Gastroesophageal sphincter (tissue), 4 donors: ENCODE results near the gene SLC2A2. TPM values are rescaled to one million over a fixed set of nuclear protein-coding genes. Genes with fewer than 3 reads are reported as not detected.

Experiments used
- ATAC-seq: fragments of 150-250 bp; one replicate; pipeline ENCODE4 v1.9.1; 2016; ENCODE audit warnings: mild to moderate bottlenecking, moderate library complexity
- H3K27ac ChIP-seq, 4 donors: fragments of 200-600 bp; sonication (generic) in 3 of 4; 1 replicate in 3 of 4; 2 replicates in 1 of 4; pipeline ENCODE4 v1.5.1; 2016 to 2019
- H3K27me3 ChIP-seq: fragments of 200-600 bp; sonication (generic); one replicate; pipeline ENCODE4 v1.5.1; 2019
- H3K36me3 ChIP-seq, 2 donors: fragments of 200-600 bp; sonication (generic); one replicate each; pipeline ENCODE4 v1.5.1; 2019; ENCODE audit warnings: control low read depth in 1 of 2
- H3K4me1 ChIP-seq, 3 donors: fragments of 200-600 bp; sonication (generic); 1 replicate in 2 of 3; 2 replicates in 1 of 3; pipeline ENCODE4 v1.5.1; 2016 to 2019; ENCODE audit warnings: control low read depth in 2 of 3
- H3K4me3 ChIP-seq, 2 donors: fragments of 200-600 bp; sonication (generic); one replicate each; pipeline ENCODE4 v1.5.1; 2019; ENCODE audit warnings: mild to moderate bottlenecking in 1 of 2, moderate library complexity in 1 of 2
- H3K9me3 ChIP-seq, 3 donors: fragments of 200-600 bp; sonication (generic); one replicate each; pipeline ENCODE4 v1.5.1; 2017 to 2019; ENCODE audit warnings: control low read depth in 2 of 3
- EP300 ChIP-seq: sonication (generic); formaldehyde crosslinking; IDR thresholded peaks from one replicate; pipeline ENCODE4 v1.6.1; 2017; ENCODE audit warnings: antibody characterized with exemption, mild to moderate bottlenecking
- POLR2A ChIP-seq, 2 donors: fragments of 450-650 bp; IDR thresholded peaks; one replicate each; pipeline ENCODE4 v1.6.1; 2017; ENCODE audit warnings: antibody characterized with exemption in 2 of 2, mild to moderate bottlenecking in 2 of 2, moderate library complexity in 1 of 2
- POLR2AphosphoS5 ChIP-seq: sonication (generic); formaldehyde crosslinking; IDR thresholded peaks from one replicate; pipeline ENCODE4 v1.6.1; 2017; ENCODE audit warnings: antibody characterized with exemption
- WGBS, 2 donors: methylation state at CpG; one replicate each; pipeline ENCODE4 v1.1.5; 2018; ENCODE audit warnings: low coverage in 1 of 2; 5-methylcytosine and 5-hydroxymethylcytosine counted together
- total RNA-seq, 4 donors: library from RNA; depleted of rRNA; stranded (reverse); fragments of >200 nt; gene quantifications; one replicate each; pipeline ENCODE4 v1.1.0, GENCODE V29; 2016
- TF ChIP-seq, protein P1 (sequence below), 4 experiments: fragments of 200-600 bp in 2 of 4; fragments of 450-650 bp in 2 of 4; sonication (generic) in 1 of 4; IDR thresholded peaks; one replicate each; pipeline ENCODE4 v1.5.1; 2017 to 2019; ENCODE audit warnings: antibody characterized with exemption in 4 of 4, mild to moderate bottlenecking in 2 of 4, moderate library complexity in 2 of 4

The SLC2A2 gene
- not detected for total RNA-seq

GRCh38 chr3:171026597-171027293 lies at the start of gene SLC2A2:
SLC2A2 (minus strand) TSS chr3:171026720; CDS start chr3:171026670, 50 bp downstream.
- Histone ChIP-seq H3K36me3 (no peaks in the 10 kb centered on the region), H3K27me3 (peaks cover 6% of the 10 kb centered on the region), H3K4me3 (no peak within 1 kb of the TSS), H3K4me1 (peaks cover 0 to 16% (median 8%) of the 10 kb centered on the region in 3 donors), H3K9me3 (no peaks in the 10 kb centered on the region), H3K27ac (no peak within 1 kb of the TSS)
- no peak for ATAC-seq
- 90 to 100% methylated on average over 3 of the region's 4 CpGs for WGBS, 2 donors
- no peak for TF ChIP-seq EP300
- no peak for TF ChIP-seq POLR2A (IDR thresholded peaks at IDR 0.05)
- TF ChIP-seq, protein P1, sequence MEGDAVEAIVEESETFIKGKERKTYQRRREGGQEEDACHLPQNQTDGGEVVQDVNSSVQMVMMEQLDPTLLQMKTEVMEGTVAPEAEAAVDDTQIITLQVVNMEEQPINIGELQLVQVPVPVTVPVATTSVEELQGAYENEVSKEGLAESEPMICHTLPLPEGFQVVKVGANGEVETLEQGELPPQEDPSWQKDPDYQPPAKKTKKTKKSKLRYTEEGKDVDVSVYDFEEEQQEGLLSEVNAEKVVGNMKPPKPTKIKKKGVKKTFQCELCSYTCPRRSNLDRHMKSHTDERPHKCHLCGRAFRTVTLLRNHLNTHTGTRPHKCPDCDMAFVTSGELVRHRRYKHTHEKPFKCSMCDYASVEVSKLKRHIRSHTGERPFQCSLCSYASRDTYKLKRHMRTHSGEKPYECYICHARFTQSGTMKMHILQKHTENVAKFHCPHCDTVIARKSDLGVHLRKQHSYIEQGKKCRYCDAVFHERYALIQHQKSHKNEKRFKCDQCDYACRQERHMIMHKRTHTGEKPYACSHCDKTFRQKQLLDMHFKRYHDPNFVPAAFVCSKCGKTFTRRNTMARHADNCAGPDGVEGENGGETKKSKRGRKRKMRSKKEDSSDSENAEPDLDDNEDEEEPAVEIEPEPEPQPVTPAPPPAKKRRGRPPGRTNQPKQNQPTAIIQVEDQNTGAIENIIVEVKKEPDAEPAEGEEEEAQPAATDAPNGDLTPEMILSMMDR (IDR thresholded peaks at IDR 0.05) = no peak
- no peak for TF ChIP-seq POLR2AphosphoS5

DNA sequence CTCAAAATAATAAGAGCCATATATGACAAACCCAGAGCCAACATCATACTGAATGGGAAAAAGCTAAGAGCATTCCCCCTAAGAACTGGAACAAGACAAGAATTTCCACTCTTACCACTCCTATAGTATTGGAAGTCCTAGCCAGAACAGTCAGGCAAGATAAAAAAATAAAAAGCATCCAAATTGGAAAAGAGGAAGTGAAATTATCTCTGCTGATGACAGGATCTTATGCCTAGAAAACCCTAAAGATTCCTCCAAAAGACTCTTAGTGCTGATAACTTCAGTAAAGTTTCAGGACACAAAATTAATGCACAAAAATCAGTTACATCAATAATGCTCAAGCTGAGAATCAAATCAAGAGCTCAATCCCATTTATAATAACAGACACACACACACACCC lies 45.9 kb upstream of the SLC2A2 start:
- no peaks in the 10 kb centered on the region for H3K4me1 ChIP-seq
- no peak overlapping the region for H3K4me3 ChIP-seq
- no peaks in the 10 kb centered on the region for H3K9me3 ChIP-seq
- no peaks in the 10 kb centered on the region for H3K27me3 ChIP-seq
- no peak overlapping the region for H3K27ac ChIP-seq
- no peak for TF ChIP-seq POLR2AphosphoS5
- TF ChIP-seq EP300 = no peak
- TF ChIP-seq POLR2A (IDR thresholded peaks at IDR 0.05) = no peak
- TF ChIP-seq, protein P1 (IDR thresholded peaks at IDR 0.05) = no peak
- H3K36me3 ChIP-seq = peaks cover 0 to 63% of the 10 kb centered on the region in 2 donors
- no peak for ATAC-seq

DNA sequence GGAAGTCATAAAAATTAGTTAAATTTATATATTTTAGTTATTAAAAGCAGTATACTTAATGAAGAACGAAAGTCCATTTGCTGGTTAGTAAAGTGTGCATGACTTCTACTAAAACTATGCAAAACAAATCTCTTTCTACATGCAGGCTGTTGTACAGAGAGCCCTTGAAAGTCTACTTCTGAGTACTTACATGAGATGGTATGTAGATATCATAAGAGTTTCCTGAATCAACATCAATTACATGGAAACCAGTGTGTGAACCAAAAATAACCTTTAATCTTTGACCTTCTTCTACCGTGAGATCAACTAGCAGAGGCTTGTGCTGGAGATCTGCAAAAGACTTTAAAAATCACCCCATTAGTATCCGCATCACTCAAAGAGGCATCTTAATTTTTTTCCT lies 42.1 kb upstream of the SLC2A2 start:
- TF ChIP-seq POLR2A (IDR thresholded peaks at IDR 0.05) = no peak
- TF ChIP-seq, protein P1 (IDR thresholded peaks at IDR 0.05) = no peak
- no peak for TF ChIP-seq EP300
- TF ChIP-seq POLR2AphosphoS5 = no peak
- no peaks in the 10 kb centered on the region for H3K27me3 ChIP-seq

GRCh38 chr3:171066206-171066605 lies 39.7 kb upstream of the SLC2A2 start:
- 78 to 92% methylated on average over 6 of the region's 6 CpGs for WGBS, 2 donors
- Histone ChIP-seq H3K4me1 (no peaks in the 10 kb centered on the region), H3K4me3 (no peak overlapping the region), H3K27ac (no peak overlapping the region), H3K36me3 (peaks cover 0 to 73% of the 10 kb centered on the region in 2 donors), H3K9me3 (no peaks in the 10 kb centered on the region), H3K27me3 (no peaks in the 10 kb centered on the region)
- TF ChIP-seq EP300 (no peak), POLR2A (IDR thresholded peaks at IDR 0.05) (no peak), POLR2AphosphoS5 (no peak)
- TF ChIP-seq, protein P1 (IDR thresholded peaks at IDR 0.05) = no peak
- ATAC-seq = no peak

More for the DNA sequence above, 42.1 kb upstream of the SLC2A2 start:
- Histone ChIP-seq H3K36me3 (peaks cover 0 to 67% of the 10 kb centered on the region in 2 donors), H3K9me3 (no peaks in the 10 kb centered on the region), H3K4me3 (no peak overlapping the region), H3K27ac (no peak overlapping the region), H3K4me1 (no peaks in the 10 kb centered on the region)
- WGBS, 2 donors = 78 to 81% methylated on average over 3 of the region's 3 CpGs
- ATAC-seq = no peak

DNA sequence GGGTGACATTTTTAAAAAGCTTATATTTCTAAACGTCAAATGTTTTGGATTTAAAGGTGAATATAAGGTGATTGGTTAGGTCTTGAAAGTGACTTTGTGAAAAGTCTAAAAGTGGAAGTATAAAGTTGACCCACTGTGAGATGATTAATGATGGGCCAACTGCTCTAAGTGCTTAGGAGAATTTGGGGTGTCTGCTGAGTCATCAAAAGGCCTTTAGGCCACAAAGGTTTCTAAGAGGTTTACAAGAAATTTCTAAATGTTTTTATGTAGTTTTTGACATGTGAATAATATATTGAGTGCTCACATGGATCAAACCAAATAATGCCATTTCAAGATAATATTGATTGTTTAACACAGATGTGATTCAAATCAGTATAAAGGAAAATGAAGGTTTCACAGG lies 39.2 kb upstream of the SLC2A2 start:
- TF ChIP-seq POLR2A (IDR thresholded peaks at IDR 0.05) (no peak), EP300 (no peak), POLR2AphosphoS5 (no peak)
- TF ChIP-seq, protein P1 (IDR thresholded peaks at IDR 0.05) = no peak
- Histone ChIP-seq H3K27me3 (no peaks in the 10 kb centered on the region), H3K4me3 (no peak overlapping the region), H3K36me3 (peaks cover 0 to 73% of the 10 kb centered on the region in 2 donors), H3K9me3 (no peaks in the 10 kb centered on the region), H3K27ac (no peak overlapping the region), H3K4me1 (no peaks in the 10 kb centered on the region)
- no peak for ATAC-seq
- 63% methylated on average over 1 of the region's 1 CpG; no CpG with 5 or more reads in 1 of the 2 donors for WGBS, 2 donors
